Pulmonary artery endothelial cell (primary cell): ENCODE results near the gene PIK3R6. TPM values are rescaled to one million over a fixed set of nuclear protein-coding genes. Genes with fewer than 3 reads are reported as not detected.
"Not testable (repeated sequence)": the region's sequence is repeated elsewhere in the genome, so short reads cannot be mapped to it uniquely, and the experiment has no call there.

ENCODE experiments used
- DNase-seq: peaks from one replicate; pipeline ENCODE4 v3.0.0-alpha.2; 2011; ENCODE audit warnings: low read depth, low spot score
- total RNA-seq: library from RNA; depleted of rRNA; stranded (reverse); fragments of >200 nt; gene quantifications from 2 replicates; pipeline ENCODE4 v1.2.3, GENCODE V29; 2014

Gene PIK3R6
- total RNA-seq, 1 donor from 2014 or later: not detected

DNA sequence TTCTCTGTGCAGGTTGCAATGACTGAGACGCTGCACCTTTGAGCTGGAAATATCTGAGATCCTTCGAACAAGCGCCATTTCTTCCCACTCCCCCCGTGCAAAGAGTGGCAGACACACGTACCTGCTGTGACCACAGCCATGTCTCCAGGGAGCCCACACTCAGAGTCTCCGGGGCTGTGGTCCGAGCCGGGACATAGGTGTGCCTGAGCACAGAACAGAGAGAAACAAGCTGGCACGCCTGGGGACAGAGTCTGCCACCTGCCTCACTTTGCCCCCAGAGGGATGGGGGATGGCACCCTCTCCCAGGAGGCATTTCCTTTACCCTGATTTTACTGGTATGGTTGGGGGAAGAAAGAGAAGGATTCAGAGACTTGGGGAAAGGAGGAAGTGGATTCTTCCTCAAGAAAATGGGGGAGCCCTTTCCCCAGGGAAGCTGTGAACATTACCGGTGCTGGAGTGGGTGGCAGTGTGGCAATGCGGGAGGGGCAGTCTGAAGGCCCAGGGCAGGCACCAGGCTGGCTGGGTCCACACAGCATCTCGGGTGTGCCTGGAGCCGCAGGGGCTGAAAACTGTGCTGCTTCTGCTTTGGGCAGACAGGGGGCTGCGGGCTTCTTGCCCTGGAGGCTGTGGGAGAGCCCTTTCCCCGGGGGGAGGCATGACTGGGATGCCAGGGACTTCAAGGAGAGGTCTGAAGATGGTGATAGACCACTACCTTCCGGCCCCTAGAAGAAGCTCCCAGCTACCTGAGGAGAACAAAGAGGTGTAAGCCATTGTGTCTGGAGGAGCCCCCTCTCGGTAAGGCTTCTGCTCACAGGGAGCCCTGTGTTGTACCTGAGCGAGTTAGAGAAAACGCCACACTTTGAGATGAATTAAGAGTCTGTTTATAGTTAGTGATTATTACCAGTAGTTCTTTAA, 6.6 kb upstream of the PIK3R6 start:
- no peak for DNase-seq

- no peak for DNase-seq
These were observed 5.4 kb upstream of the PIK3R6 start for GRCh38 chr17:8872705-8873435.

DNA sequence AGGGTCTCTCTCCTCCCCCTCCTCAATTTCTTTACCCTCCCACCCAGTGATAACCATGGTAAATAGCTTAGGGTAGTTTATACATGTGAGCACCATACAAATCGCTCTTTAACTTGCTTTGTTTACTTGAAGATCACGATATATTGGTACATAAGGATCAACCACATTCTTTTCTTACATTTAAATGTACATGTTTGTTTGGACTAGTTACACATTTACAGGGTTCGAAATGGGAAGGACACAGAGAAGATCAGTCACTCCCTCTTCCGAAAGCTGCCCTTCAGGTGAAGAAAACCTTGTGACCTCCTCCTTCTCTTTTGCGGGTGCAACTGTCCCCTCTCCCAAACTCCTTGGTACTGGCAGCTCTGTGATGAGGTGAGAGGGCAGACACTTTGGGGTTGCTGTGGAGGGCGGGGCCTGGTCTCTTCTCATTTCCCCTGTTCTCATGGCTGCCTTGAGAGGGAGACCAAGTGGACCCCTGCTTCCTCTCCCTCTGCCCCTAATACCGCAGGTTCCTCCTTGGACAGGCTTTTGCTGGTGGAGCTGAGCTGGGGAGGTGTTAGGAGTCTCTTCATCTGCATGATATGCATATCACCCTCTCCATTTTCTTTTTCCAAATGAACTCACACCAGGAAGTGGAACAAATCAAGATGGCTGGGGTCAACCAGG, 4.7 kb upstream of the PIK3R6 start:
- DNase-seq: no peak

DNA sequence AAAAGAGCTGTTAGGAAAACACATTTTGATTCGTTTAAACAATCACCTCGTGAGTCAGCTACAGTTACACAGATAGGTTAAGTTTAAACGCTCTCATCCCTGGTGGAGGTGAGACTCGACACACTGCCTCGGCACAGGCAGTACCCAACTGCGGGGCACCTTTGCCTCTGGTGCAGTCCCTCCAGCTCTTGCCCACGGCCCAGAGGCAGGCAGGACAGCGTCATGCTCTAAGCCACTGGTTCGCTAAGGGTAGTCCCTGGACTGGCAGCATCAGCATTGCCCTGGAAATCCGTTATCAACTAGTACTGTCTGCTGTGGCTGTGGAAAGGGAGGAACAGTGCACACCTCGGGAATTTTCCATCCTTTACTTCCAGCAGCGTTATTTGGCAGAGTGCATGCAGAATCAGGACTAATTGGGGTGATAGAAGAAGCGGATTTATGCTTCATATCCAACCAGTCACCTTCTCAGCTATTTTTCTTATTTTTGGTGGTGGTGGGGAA, 3.7 kb upstream of the PIK3R6 start:
- no peak for DNase-seq

DNA sequence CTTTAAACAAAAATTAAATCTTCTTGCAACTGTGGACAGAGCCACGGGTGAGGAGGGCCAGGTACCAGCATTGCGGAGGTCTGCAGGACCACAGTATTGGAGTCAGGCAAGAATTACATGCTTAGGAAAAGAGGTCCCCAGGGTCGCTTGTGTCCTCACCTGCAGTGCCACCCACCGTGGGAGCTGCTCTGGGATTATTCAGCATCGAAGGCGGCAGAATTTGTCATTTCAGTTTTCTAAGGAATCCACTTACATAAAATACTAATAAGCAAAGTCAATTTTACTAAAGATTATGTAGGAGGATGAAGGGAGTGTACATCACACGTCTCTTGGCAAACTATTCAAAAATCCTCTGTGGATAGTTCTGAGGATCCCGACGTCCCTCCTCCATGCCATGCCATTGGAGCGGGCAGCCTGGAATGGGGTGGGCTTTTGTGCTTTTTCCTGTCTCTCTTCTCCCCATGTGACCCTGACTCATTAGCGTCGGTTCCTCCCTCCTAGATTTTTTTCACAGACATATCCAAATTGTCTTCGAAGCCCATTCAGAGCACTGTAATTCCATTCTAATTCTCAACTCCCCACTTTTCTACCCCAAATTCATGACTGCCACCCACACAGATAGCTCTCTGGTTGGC, 3.0 kb upstream of the PIK3R6 start:
- no peak for DNase-seq

GRCh38 chr17:8869114-8869815, 1.8 kb upstream of the PIK3R6 start:
- DNase-seq: no peak

- DNase-seq: no peak
These were observed 1.1 kb upstream of the PIK3R6 start for GRCh38 chr17:8868529-8868951.

DNA sequence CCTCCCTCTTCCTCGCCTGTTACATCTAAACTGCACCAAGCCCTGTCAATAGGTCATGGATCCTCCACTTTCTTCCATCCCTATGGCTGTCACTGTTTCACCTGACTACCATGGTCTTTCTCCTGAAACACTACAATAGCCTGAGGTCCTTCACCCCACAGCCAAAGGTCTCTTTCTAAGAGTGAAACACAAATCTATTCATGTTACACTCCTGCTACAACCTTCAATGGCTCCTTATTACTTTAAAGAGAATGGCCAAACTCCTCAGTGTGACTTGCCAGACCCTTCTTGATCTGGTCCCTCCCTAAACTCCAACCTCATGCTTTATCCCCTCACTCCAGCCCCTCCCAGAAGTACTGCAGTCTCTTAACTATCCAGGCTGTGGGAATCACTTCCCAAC, 618 bp upstream of the PIK3R6 start:
- DNase-seq: no peak

DNA sequence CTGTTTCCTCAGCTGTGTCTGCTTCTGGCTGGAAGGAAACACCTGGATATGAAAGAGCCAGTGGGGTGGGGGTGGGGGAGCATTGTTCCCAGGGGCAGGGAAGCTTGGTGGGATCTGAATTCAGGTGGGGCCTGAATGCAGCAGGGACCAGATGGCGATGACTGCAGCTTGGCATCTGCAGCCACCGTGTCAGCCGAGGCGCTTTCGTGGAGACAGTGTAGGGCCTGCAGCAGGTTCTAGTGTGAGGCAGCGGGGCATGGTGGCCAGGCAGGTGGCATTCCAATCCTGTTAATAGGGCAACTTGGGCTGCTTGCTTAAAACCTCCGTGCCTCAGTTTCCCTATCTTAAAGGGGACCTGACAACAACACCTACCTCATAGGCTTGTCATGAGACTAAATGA, 1.7 kb downstream of the PIK3R6 start:
- DNase-seq: no peak

GRCh38 chr17:8865385-8865784, 2.1 kb downstream of the PIK3R6 start:
- no peak for DNase-seq

DNA sequence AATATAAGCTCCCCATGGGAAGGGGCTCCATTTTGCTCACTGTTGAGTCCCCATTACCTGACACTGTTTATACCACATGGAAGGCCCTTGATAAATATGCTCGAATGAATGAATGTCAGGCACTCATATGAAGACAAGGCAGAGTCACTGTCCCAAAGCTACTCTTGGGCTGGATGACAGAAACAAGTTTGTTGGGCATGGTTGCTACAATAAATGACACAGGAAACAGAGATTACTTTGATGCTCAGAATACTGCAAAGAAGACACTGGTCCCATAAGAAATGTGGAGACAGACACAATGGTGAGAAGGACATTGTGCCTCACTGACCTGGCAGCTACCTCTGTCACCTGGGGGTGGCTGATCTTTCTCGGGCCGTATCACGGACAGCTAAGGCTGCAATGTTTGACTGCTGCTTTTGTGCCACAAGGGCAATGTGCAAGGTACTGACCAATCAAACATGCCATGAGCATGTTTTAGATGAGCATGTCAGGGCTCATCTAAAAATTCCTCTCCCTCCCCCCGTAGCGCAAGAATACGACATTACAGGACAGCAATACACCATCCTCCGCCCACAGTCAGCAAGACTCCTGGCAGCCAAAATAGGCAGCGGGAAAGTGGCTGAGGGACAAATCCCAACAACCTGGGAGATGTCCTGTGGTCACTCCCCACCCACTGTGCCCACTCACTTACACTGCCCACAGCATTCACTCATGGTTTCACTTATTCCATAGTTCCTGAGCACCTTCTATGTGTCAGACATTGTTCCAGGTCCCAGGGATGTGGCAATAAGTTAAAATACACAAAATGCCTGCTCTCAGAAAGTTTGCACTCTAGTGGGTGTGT, 5.0 kb downstream of the PIK3R6 start:
- DNase-seq: no peak

DNA sequence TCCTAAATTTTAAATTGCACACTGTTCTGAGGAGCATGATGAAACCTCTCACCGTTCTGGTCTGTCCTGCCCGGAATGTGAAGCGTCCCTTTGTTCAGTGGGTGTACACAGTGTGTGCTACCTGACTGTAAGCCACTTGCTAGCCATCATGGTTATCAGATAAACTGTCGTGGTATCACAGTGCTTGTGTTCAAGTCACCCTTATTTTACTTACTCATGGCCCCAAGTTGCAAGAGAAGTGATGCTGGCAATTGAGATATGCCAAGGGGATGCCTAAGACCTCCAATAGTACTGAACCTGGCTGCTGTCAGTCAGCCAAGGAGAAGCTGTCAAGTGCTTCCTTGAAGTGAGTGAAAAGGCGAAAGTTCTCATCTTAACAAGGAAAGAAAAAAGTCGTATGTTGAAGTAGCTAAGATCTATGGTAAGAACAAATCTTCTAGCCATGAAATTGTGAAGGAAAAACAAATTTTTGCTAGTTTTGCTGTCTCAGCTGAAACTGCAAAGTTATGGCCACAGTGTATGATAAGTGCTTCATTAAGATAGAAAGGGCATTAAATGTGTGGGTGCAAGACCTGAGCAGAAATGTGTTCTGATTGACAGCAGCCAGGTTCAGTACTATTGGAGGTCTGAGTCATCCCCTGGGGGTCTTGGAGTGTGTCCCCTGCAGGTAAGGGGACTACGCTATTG, 5.8 kb downstream of the PIK3R6 start:
- no peak for DNase-seq

DNA sequence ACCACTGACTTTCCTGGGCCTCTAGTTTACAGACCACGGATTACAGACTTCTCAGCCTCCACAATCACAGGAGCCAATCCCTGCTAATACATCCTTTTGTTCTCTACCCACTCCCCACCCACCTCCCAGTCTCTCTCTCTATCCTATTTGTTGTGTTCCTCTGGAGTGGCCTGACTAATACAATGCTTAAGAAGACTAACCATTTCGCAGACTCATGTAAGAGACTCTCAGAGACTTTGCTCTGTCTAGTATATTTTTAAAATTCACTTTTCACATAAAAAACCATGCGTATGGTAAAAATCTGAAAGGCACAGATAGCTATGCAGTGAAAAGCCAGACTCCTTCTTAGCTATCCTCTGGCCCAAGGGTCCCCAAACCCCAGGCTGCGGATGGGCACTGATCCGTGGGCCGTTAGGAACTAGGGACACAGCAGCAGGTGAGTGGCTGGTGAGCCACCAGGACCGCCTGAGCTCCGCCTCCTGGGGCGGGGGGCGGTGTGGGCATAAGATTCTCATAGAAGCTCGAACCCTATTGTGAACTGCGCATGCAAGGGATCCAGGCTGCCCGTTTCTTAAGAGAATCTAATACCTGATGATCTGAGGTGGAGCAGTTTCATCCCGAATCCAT, 7.6 kb downstream of the PIK3R6 start:
- no peak for DNase-seq

DNA sequence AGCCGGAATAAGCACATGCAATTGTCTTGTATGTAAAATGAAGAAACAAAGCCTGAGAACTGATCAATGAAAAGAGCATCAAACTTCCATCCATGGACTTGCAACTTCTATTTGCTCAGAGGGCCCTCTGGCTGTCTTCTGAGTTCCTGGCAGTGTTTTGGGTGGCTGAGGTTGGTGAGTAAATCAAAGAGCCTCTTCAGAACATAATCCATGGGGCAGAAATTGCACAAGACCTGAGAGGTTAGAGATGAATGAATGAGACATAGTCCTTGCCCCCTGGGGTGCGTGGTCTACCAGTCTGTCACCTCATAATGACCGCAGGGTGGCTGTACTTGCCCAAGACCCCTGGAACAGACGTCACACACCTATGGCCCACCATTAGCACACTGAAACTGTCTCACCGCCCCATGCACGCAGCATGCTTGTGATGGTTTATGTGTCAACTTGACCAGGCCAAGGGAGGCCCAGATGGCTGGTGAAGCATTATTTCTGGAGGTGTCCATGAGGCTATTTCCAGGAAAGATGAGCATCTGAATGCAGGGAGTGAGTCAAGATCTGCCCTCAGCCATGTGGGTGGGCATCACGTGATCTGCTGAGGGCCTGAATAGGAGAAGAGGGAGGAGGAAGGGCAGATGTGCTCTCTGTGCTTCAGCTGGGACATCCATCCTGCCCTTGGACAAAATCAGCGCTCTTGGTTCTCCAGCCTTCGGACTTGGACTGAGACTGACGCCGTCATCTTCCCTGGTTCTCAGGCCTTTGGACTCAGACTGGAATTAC, 8.3 kb downstream of the PIK3R6 start:
- DNase-seq: no peak

DNA sequence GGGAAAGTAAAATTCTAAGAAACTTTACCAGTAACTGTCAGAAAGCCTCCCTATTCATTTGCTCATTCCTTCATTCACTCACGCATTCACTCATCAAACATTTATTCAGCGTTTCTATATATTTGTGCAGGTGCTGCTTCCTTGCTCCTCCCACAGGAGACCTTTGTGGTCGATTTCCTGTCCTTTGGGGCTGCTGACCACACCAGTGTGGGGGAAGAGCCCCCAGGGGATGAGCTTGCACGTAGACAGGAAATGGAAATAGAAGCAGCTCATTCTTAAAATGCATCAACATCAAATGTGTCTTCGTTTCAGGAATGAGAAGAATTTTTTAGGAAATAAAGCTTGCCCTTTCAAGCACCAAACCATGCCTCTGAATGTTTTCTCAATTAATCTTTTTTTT, 9.6 kb downstream of the PIK3R6 start:
- DNase-seq: no peak

DNA sequence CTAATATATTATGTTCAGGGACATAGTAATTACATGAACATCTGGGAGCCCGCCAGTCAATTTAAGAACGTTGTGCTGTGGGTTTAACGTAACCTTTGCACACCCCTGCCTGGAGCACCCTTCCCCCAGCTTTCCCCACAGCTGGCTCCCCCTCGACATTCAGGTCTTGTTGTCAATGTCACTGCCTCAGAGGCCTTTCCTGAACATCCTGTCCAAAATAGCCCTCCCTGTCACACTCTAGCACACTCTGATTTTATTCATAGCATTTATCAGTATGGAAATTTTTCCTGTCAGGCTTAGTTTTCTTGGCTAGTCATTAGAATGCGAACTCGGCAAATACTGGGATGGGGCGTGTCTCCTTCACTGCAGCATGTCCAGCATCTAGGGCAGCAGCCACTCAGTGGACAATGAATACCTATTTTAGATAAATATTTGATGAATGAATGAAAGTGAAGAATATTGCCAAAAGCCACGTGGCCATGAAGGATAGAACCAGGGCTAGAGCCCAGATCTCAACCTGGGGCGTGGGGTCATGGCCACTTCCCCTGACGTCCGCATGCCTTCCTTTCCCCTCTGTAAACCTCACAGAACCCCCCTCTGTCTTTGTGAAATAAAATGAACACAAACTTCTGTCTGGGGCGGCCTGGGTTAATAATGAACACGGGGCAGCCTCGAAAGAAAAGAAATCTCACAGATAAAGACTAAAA, 10.5 kb downstream of the PIK3R6 start:
- no peak for DNase-seq

GRCh38 chr17:8856205-8856603, 11.3 kb downstream of the PIK3R6 start:
- DNase-seq: not testable (repeated sequence)
